Testis (tissue), 2 donors: Measurements from ENCODE around the gene RCC2.

Experiments
- CTCF ChIP-seq, 3 experiments: fragments of 450-650 bp in 2 of 3; fragments of 200-600 bp in 1 of 3; sonication (generic) in 1 of 3; IDR thresholded peaks; one replicate each; pipeline ENCODE4 v1.5.1; 2016 to 2019; ENCODE audit warnings: antibody characterized with exemption in 3 of 3, mild to moderate bottlenecking in 2 of 3, moderate library complexity in 1 of 3
- POLR2A ChIP-seq: fragments of 450-650 bp; IDR thresholded peaks from one replicate; pipeline ENCODE4 v1.6.1; 2017; ENCODE audit warnings: antibody characterized with exemption, mild to moderate bottlenecking, moderate library complexity

- no peak for TF ChIP-seq POLR2A
- no peak for TF ChIP-seq CTCF (IDR thresholded peaks at IDR 0.05)
Observed at GRCh38 chr1:17437580-17438317, 1.7 kb downstream of the RCC2 start.
